ENCODE results near the gene YBX2.

Gene YBX2

GRCh38 chr17:7328009-7328408 is 33.6 kb upstream of the YBX2 start:
- no peaks in the 10 kb centered on the region for H3K27me3 ChIP-seq (ENCODE audit: insufficient read depth, poor library complexity, severe bottlenecking)
- H3K4me3 ChIP-seq (replicated peaks; ENCODE audit: insufficient read depth, low read length), result peak overlapping the region; percentile 77; the same call in 1 of the 2 replicates
- TF ChIP-seq SPI1 (IDR thresholded peaks at IDR 0.05; ENCODE audit: borderline replicate concordance, low read depth) (no peak), POLR2AphosphoS5 (IDR thresholded peaks at IDR 0.05; ENCODE audit: low read depth) (no peak), GABPA (IDR thresholded peaks at IDR 0.05; ENCODE audit: low read depth) (no peak), CTCF (IDR thresholded peaks at IDR 0.05; ENCODE audit: insufficient read depth, low read length) (no peak), REST (IDR thresholded peaks at IDR 0.05; ENCODE audit: insufficient replicate concordance, low read depth) (no peak)
- no peak overlapping the region for H3K27ac ChIP-seq (replicated peaks)
- DNase-seq (ENCODE audit: low read depth in 1 of 2, low spot score in 1 of 2), result no peak

- TF ChIP-seq GABPA (IDR thresholded peaks at IDR 0.05; ENCODE audit: low read depth) (no peak), CTCF (IDR thresholded peaks at IDR 0.05; ENCODE audit: insufficient read depth, low read length) (no peak), SPI1 (IDR thresholded peaks at IDR 0.05; ENCODE audit: borderline replicate concordance, low read depth) (no peak), POLR2AphosphoS5 (IDR thresholded peaks at IDR 0.05; ENCODE audit: low read depth) (no peak), REST (IDR thresholded peaks at IDR 0.05; ENCODE audit: insufficient replicate concordance, low read depth) (no peak)
- no peak overlapping the region for H3K27ac ChIP-seq (replicated peaks)
- no peaks in the 10 kb centered on the region for H3K27me3 ChIP-seq (ENCODE audit: insufficient read depth, poor library complexity, severe bottlenecking)
- no peak for DNase-seq (ENCODE audit: low read depth in 1 of 2, low spot score in 1 of 2)
- H3K4me3 ChIP-seq (replicated peaks; ENCODE audit: insufficient read depth, low read length), result no peak overlapping the region
Observed at GRCh38 chr17:7327501-7327900, 33.1 kb upstream of the YBX2 start.

GRCh38 chr17:7327056-7327455 is 32.6 kb upstream of the YBX2 start:
- no peak overlapping the region for H3K27ac ChIP-seq (replicated peaks)
- no peaks in the 10 kb centered on the region for H3K27me3 ChIP-seq (ENCODE audit: insufficient read depth, poor library complexity, severe bottlenecking)
- no peak for DNase-seq (ENCODE audit: low read depth in 1 of 2, low spot score in 1 of 2)
- H3K4me3 ChIP-seq (replicated peaks; ENCODE audit: insufficient read depth, low read length), result no peak overlapping the region
- TF ChIP-seq SPI1 (IDR thresholded peaks at IDR 0.05; ENCODE audit: borderline replicate concordance, low read depth), result no peak
- TF ChIP-seq GABPA (IDR thresholded peaks at IDR 0.05; ENCODE audit: low read depth), result no peak
- no peak for TF ChIP-seq CTCF (IDR thresholded peaks at IDR 0.05; ENCODE audit: insufficient read depth, low read length)
- no peak for TF ChIP-seq REST (IDR thresholded peaks at IDR 0.05; ENCODE audit: insufficient replicate concordance, low read depth)
- TF ChIP-seq POLR2AphosphoS5 (IDR thresholded peaks at IDR 0.05; ENCODE audit: low read depth), result no peak

Measured in HL-60 (cell line).